GM23338 (cell line): ENCODE data around the gene CNTNAP2.

ENCODE experiments used
- CREB1 ChIP-seq: fragments of 250-450 bp; sonication (Bioruptor Pico); IDR thresholded peaks from 2 replicates; pipeline ENCODE4 v1.5.0; 2020; ENCODE audit warnings: low read depth, mild to moderate bottlenecking, moderate library complexity
- EZH2 ChIP-seq: fragments of 200-600 bp; sonication (generic); IDR thresholded peaks from one replicate; pipeline ENCODE4 v1.8.0; 2017; ENCODE audit warnings: antibody characterized with exemption, mild to moderate bottlenecking, low read depth; ENCODE audit not compliant: unreplicated experiment
- EZH2phosphoT487 ChIP-seq: fragments of 200-600 bp; sonication (generic); IDR thresholded peaks from one replicate; pipeline ENCODE4 v1.8.1; 2018; ENCODE audit warnings: antibody characterized with exemption; ENCODE audit not compliant: unreplicated experiment
- NANOG ChIP-seq: IDR thresholded peaks from 2 replicates; pipeline ENCODE4 v1.6.1; 2016; ENCODE audit warnings: antibody characterized with exemption, borderline replicate concordance
- POLR2AphosphoS5 ChIP-seq: IDR thresholded peaks from 2 replicates; pipeline ENCODE4 v1.6.1; 2016; ENCODE audit warnings: antibody characterized with exemption, low read depth
- STAT1 ChIP-seq: IDR thresholded peaks from one replicate; pipeline ENCODE4 v1.6.1; 2016; ENCODE audit warnings: antibody characterized with exemption; ENCODE audit not compliant: unreplicated experiment
- TF ChIP-seq, protein P1 (sequence below), 2 experiments: fragments of 200-600 bp in 1 of 2; sonication (generic) in 1 of 2; conservative IDR thresholded peaks; 2 replicates each; pipeline versions ENCODE4 v1.5.1 to v1.6.1; 2016 to 2017; ENCODE audit warnings: antibody characterized with exemption in 2 of 2, low read depth in 2 of 2, mild to moderate bottlenecking in 2 of 2, moderate library complexity in 1 of 2
- TF ChIP-seq, protein P2 (sequence below): IDR thresholded peaks from one replicate; pipeline ENCODE4 v1.6.1; 2018; ENCODE audit warnings: antibody characterized with exemption; ENCODE audit not compliant: unreplicated experiment
- TF ChIP-seq, protein P3 (sequence below): IDR thresholded peaks from 2 replicates; pipeline ENCODE4 v1.6.1; 2016; ENCODE audit warnings: antibody characterized with exemption

DNA sequence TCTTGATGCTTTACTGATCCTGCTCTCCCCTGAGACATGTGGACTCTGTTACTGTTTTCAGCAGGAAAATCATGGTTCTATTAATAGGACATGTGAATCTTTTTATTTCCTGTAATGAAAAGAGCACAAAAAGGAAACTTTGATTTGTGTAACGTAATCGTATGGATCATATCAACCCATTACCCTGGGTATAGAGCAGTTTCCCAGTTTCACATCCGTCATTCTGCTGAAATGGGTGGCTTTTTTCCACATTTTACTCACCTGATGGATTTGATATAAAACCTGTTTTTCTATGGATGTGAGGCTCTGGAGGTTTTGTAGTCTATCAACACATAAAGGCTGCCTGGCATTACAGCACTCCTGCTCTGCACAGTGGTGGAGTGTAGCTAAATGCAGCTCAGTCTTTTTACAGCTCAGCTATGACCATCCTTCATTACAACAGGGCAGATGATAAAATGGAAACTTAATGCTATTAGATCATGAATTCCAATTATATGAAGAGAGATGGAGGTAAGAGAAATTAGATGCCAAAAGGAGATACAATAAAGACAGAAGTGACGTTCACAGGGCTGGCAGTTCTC lies 1987.6 kb downstream of the CNTNAP2 start:
- TF ChIP-seq, protein P1, sequence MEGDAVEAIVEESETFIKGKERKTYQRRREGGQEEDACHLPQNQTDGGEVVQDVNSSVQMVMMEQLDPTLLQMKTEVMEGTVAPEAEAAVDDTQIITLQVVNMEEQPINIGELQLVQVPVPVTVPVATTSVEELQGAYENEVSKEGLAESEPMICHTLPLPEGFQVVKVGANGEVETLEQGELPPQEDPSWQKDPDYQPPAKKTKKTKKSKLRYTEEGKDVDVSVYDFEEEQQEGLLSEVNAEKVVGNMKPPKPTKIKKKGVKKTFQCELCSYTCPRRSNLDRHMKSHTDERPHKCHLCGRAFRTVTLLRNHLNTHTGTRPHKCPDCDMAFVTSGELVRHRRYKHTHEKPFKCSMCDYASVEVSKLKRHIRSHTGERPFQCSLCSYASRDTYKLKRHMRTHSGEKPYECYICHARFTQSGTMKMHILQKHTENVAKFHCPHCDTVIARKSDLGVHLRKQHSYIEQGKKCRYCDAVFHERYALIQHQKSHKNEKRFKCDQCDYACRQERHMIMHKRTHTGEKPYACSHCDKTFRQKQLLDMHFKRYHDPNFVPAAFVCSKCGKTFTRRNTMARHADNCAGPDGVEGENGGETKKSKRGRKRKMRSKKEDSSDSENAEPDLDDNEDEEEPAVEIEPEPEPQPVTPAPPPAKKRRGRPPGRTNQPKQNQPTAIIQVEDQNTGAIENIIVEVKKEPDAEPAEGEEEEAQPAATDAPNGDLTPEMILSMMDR (conservative IDR thresholded peaks at IDR 0.05; ENCODE audit: low read depth in 2 of 2), result no peak
- no peak for TF ChIP-seq POLR2AphosphoS5
- TF ChIP-seq EZH2phosphoT487, result no peak
- no peak for TF ChIP-seq EZH2
- no peak for TF ChIP-seq STAT1
- no peak for TF ChIP-seq CREB1 (CRISPR knock-in tag)
- TF ChIP-seq NANOG, result no peak
- TF ChIP-seq, protein P2, sequence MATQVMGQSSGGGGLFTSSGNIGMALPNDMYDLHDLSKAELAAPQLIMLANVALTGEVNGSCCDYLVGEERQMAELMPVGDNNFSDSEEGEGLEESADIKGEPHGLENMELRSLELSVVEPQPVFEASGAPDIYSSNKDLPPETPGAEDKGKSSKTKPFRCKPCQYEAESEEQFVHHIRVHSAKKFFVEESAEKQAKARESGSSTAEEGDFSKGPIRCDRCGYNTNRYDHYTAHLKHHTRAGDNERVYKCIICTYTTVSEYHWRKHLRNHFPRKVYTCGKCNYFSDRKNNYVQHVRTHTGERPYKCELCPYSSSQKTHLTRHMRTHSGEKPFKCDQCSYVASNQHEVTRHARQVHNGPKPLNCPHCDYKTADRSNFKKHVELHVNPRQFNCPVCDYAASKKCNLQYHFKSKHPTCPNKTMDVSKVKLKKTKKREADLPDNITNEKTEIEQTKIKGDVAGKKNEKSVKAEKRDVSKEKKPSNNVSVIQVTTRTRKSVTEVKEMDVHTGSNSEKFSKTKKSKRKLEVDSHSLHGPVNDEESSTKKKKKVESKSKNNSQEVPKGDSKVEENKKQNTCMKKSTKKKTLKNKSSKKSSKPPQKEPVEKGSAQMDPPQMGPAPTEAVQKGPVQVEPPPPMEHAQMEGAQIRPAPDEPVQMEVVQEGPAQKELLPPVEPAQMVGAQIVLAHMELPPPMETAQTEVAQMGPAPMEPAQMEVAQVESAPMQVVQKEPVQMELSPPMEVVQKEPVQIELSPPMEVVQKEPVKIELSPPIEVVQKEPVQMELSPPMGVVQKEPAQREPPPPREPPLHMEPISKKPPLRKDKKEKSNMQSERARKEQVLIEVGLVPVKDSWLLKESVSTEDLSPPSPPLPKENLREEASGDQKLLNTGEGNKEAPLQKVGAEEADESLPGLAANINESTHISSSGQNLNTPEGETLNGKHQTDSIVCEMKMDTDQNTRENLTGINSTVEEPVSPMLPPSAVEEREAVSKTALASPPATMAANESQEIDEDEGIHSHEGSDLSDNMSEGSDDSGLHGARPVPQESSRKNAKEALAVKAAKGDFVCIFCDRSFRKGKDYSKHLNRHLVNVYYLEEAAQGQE, result no peak
- TF ChIP-seq, protein P3, sequence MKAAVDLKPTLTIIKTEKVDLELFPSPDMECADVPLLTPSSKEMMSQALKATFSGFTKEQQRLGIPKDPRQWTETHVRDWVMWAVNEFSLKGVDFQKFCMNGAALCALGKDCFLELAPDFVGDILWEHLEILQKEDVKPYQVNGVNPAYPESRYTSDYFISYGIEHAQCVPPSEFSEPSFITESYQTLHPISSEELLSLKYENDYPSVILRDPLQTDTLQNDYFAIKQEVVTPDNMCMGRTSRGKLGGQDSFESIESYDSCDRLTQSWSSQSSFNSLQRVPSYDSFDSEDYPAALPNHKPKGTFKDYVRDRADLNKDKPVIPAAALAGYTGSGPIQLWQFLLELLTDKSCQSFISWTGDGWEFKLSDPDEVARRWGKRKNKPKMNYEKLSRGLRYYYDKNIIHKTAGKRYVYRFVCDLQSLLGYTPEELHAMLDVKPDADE, result no peak
